Endothelial cell of umbilical vein (primary cell): ENCODE measurements around the gene ANKS6. TPM values are rescaled to one million over a fixed set of nuclear protein-coding genes. Genes with fewer than 3 reads are reported as not detected.

Source experiments
- BruUV-seq: library from RNA; stranded (reverse); fragments of 400-500 nt; replicated peaks from 2 replicates; lab custom pipeline; 2021; lab: Mats Ljungman, UMichigan
- CTCF ChIA-PET: fragments of 300-600, 350-600 bp; sonication (Branson Sonifier 250); formaldehyde crosslinking; loops from one replicate; lab custom pipeline; 2021; ENCODE audit warnings: antibody characterized with exemption, inconsistent platforms; lab: Charles Lee
- POLR2A ChIA-PET: fragments of 300-600, 350-600 bp; sonication (Branson Sonifier 250); formaldehyde crosslinking; loops from one replicate; lab custom pipeline; 2021; ENCODE audit warnings: antibody characterized with exemption, inconsistent platforms; lab: Charles Lee
- DNase-seq: peaks from one replicate; pipeline ENCODE4 v3.0.0-alpha.2; 2011; ENCODE audit warnings: low read depth, low spot score
- FAIRE-seq: peaks from 2 replicates; lab custom pipeline; 2011; peaks lifted over from hg19 to GRCh38; lab: Jason Lieb, UNC
- H2AFZ ChIP-seq: 2 replicates; pipeline ENCODE4 v1.6.0; 2012; ENCODE audit warnings: low read depth, low read length, control low read depth, inconsistent platforms
- H3K27ac ChIP-seq: 2 replicates; pipeline ENCODE4 v1.5.1; 2011; ENCODE audit warnings: low read depth, mild to moderate bottlenecking, control low read depth, low read length, moderate library complexity; ENCODE audit not compliant: insufficient read depth
- H3K27me3 ChIP-seq, 2 experiments: 2 replicates each; pipeline versions ENCODE4 v1.6.0 to v1.6.1; 2011; ENCODE audit warnings: low read length in 2 of 2, mixed read lengths in 1 of 2; ENCODE audit not compliant: control insufficient read depth in 2 of 2, insufficient read depth in 2 of 2
- H3K36me3 ChIP-seq, 2 experiments: 2 replicates in 1 of 2; 3 replicates in 1 of 2; pipeline ENCODE4 v1.5.1; 2011; ENCODE audit warnings: low read length in 2 of 2, mild to moderate bottlenecking in 1 of 2, moderate library complexity in 1 of 2; ENCODE audit not compliant: control insufficient read depth in 2 of 2, insufficient read depth in 2 of 2; ENCODE audit errors: extremely low read depth in 1 of 2
- H3K4me1 ChIP-seq: 3 replicates; pipeline ENCODE4 v1.5.1; 2011; ENCODE audit warnings: mild to moderate bottlenecking, low read length; ENCODE audit not compliant: control insufficient read depth, insufficient read depth; ENCODE audit errors: extremely low read depth
- H3K4me2 ChIP-seq: 2 replicates; pipeline ENCODE4 v1.6.1; 2011; ENCODE audit warnings: low read length, control low read depth, mixed read lengths; ENCODE audit not compliant: insufficient read depth
- H3K4me3 ChIP-seq, 3 experiments: fragments of 200-600 bp in 1 of 3; sonication (generic), shearing (Covaris generic) in 1 of 3; replicated peaks in 1 of 3; 2 replicates each; pipeline ENCODE4 v1.5.1; 2011 to 2016; ENCODE audit warnings: control low read depth in 3 of 3, low read length in 3 of 3, mild to moderate bottlenecking in 2 of 3, inconsistent platforms in 1 of 3, low read depth in 1 of 3, moderate library complexity in 1 of 3; ENCODE audit not compliant: insufficient read depth in 1 of 3
- H3K79me2 ChIP-seq: 2 replicates; pipeline ENCODE4 v1.6.0; 2012; ENCODE audit warnings: low read length, inconsistent platforms; ENCODE audit not compliant: control insufficient read depth, insufficient read depth
- H3K9ac ChIP-seq: replicated peaks from 2 replicates; pipeline ENCODE3; 2011; ENCODE audit warnings: low read length, control low read depth; ENCODE audit not compliant: insufficient read depth; ENCODE audit errors: extremely low read depth
- H3K9me1 ChIP-seq: replicated peaks from 3 replicates; pipeline ENCODE4 v1.6.0; 2011; ENCODE audit warnings: mild to moderate bottlenecking, low read length; ENCODE audit not compliant: control insufficient read depth, insufficient read depth; ENCODE audit errors: extremely low read depth
- H3K9me3 ChIP-seq: replicated peaks from 2 replicates; pipeline ENCODE4 v1.5.1; 2012; ENCODE audit warnings: low read length, inconsistent platforms; ENCODE audit not compliant: control insufficient read depth, insufficient read depth
- H4K20me1 ChIP-seq: replicated peaks from 2 replicates; pipeline ENCODE3; 2011; ENCODE audit warnings: mild to moderate bottlenecking, low read length; ENCODE audit not compliant: control insufficient read depth, insufficient read depth; ENCODE audit errors: extremely low read depth
- EZH2 ChIP-seq: IDR thresholded peaks from 2 replicates; pipeline ENCODE4 v1.6.1; 2012; ENCODE audit warnings: borderline replicate concordance, low read depth, mild to moderate bottlenecking, moderate library complexity, low read length, inconsistent platforms; ENCODE audit not compliant: severe bottlenecking
- FOS ChIP-seq: IDR thresholded peaks from 2 replicates; pipeline ENCODE4 v1.6.1; 2011; ENCODE audit warnings: mild to moderate bottlenecking, low read length, moderate library complexity, borderline replicate concordance; ENCODE audit not compliant: insufficient read depth
- GATA2 ChIP-seq: IDR thresholded peaks from 2 replicates; pipeline ENCODE4 v1.7.0; 2011; ENCODE audit warnings: low read depth, mild to moderate bottlenecking, moderate library complexity, mixed read lengths, low read length; ENCODE audit not compliant: insufficient read length, insufficient read depth
- JUN ChIP-seq: IDR thresholded peaks from 2 replicates; pipeline ENCODE4 v1.6.1; 2011; ENCODE audit warnings: borderline replicate concordance, low read depth; ENCODE audit not compliant: insufficient read length, insufficient read depth
- MYC ChIP-seq: IDR thresholded peaks from one replicate; pipeline ENCODE4 v1.6.1; 2011; ENCODE audit warnings: mild to moderate bottlenecking, low read depth, low read length
- POLR2A ChIP-seq: IDR thresholded peaks from 2 replicates; pipeline ENCODE4 v1.6.1; 2012; ENCODE audit warnings: low read depth, mild to moderate bottlenecking, control low read depth, low read length
- POLR2AphosphoS5 ChIP-seq: IDR thresholded peaks from 2 replicates; pipeline ENCODE4 v1.6.1; 2012; ENCODE audit warnings: low read depth, mild to moderate bottlenecking, control low read depth, low read length, moderate library complexity; ENCODE audit not compliant: insufficient read depth
- dilution Hi-C: fragments of 300-500 bp; cut with MboI; formaldehyde crosslinking; loops from one replicate; pipeline ENCODE4 v1.15.0; 2019; ENCODE audit warnings: low sequenced_read_pairs; ENCODE audit not compliant: extremely low pct_ligation_motif_present
- intact Hi-C: fragments of 100-400 bp; cut with micrococcal nuclease; formaldehyde crosslinking; loops from one replicate; pipeline ENCODE4 v1.10.0; 2022
- polyA plus RNA-seq, 4 experiments: library from polyadenylated mRNA; depleted of rRNA in 3 of 4; stranded (reverse) in 3 of 4; unstranded in 1 of 4; fragments of >200 nt; gene quantifications; 2 replicates each; pipeline versions ENCODE4 v1.2.1 to v1.2.3, GENCODE V29; 2011 to 2012; ENCODE audit warnings: missing spikeins in 1 of 4
- total RNA-seq: library from RNA; stranded (reverse); gene quantifications from 2 replicates; pipeline ENCODE4 v1.2.3, GENCODE V29; 2021
- TF ChIP-seq, protein P1 (sequence below): IDR thresholded peaks from 2 replicates; pipeline ENCODE4 v1.6.1; 2011; ENCODE audit not compliant: insufficient read depth, insufficient read length
- TF ChIP-seq, protein P2 (sequence below), 2 donors: IDR thresholded peaks; 1 replicate in 1 of 2; 2 replicates in 1 of 2; pipeline ENCODE4 v1.5.1; 2011; ENCODE audit warnings: low read length in 2 of 2, mild to moderate bottlenecking in 2 of 2, moderate library complexity in 2 of 2, control low read depth in 1 of 2, inconsistent platforms in 1 of 2, low read depth in 1 of 2; ENCODE audit not compliant: insufficient read depth in 1 of 2; ENCODE audit errors: extremely low read depth in 1 of 2

Gene ANKS6
- total and polyA plus RNA-seq, 2 donors (not counting 3 experiments of a cell fraction or from before 2014, with no cell fraction given) = 15.5 to 18.6 TPM

GRCh38 chr9:98786750-98787510 lies 9.4 kb downstream of the ANKS6 start:
- Histone ChIP-seq H3K9me1 (no peaks in the 10 kb centered on the region), H3K79me2 (peaks cover 2% of the 10 kb centered on the region), H2AFZ (no peak overlapping the region), H3K27ac (no peak overlapping the region), H3K9ac (no peak overlapping the region), H3K4me3 (no peak overlapping the region), H4K20me1 (no peaks in the 10 kb centered on the region), H3K27me3 (no peaks in the 10 kb centered on the region), H3K36me3 (peaks cover 0 to 2% of the 10 kb centered on the region in 2 experiments), H3K9me3 (no peaks in the 10 kb centered on the region), H3K4me2 (no peak overlapping the region), H3K4me1 (peaks cover 3% of the 10 kb centered on the region)
- ChIA-PET CTCF (no interaction called here), POLR2A (no interaction called here)
- dilution Hi-C loops (no loop called here), intact Hi-C loops (no loop called here)
- FAIRE-seq (no peak), DNase-seq (no peak)
- TF ChIP-seq MYC (no peak), EZH2 (no peak), POLR2A (no peak), FOS (no peak), POLR2AphosphoS5 (no peak), GATA2 (no peak), JUN (no peak)
- TF ChIP-seq, protein P1, sequence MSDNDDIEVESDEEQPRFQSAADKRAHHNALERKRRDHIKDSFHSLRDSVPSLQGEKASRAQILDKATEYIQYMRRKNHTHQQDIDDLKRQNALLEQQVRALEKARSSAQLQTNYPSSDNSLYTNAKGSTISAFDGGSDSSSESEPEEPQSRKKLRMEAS = no peak
- TF ChIP-seq, protein P2, sequence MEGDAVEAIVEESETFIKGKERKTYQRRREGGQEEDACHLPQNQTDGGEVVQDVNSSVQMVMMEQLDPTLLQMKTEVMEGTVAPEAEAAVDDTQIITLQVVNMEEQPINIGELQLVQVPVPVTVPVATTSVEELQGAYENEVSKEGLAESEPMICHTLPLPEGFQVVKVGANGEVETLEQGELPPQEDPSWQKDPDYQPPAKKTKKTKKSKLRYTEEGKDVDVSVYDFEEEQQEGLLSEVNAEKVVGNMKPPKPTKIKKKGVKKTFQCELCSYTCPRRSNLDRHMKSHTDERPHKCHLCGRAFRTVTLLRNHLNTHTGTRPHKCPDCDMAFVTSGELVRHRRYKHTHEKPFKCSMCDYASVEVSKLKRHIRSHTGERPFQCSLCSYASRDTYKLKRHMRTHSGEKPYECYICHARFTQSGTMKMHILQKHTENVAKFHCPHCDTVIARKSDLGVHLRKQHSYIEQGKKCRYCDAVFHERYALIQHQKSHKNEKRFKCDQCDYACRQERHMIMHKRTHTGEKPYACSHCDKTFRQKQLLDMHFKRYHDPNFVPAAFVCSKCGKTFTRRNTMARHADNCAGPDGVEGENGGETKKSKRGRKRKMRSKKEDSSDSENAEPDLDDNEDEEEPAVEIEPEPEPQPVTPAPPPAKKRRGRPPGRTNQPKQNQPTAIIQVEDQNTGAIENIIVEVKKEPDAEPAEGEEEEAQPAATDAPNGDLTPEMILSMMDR (IDR thresholded peaks at IDR 0.05; ENCODE audit: extremely low read depth in 1 of 2, insufficient read depth in 1 of 2, low read depth in 1 of 2, low read length in 2 of 2) = no peak
- BruUV-seq = no TSS peak
